Tibial artery (tissue), 4 donors: ENCODE measurements around the gene SLC13A5.

Experiments
- DNase-seq, 2 donors: peaks; one replicate each; pipeline ENCODE4 v3.0.0-alpha.2; 2019
- H3K27ac ChIP-seq, 2 donors: fragments of 200-600 bp; sonication (generic) in 1 of 2; 1 replicate in 1 of 2; 2 replicates in 1 of 2; pipeline ENCODE4 v1.5.1; 2018 to 2019; ENCODE audit warnings: mild to moderate bottlenecking in 1 of 2
- H3K27me3 ChIP-seq, 2 donors: fragments of 200-600 bp; sonication (generic) in 1 of 2; one replicate each; pipeline versions ENCODE4 v1.5.1 to v1.6.0; 2016 to 2019
- H3K36me3 ChIP-seq, 3 donors: fragments of 200-600 bp; sonication (generic) in 2 of 3; one replicate each; pipeline ENCODE4 v1.5.1; 2016 to 2019; ENCODE audit warnings: mild to moderate bottlenecking in 2 of 3
- H3K4me1 ChIP-seq, 4 donors: fragments of 200-600 bp; sonication (generic) in 2 of 4; 1 replicate in 3 of 4; 2 replicates in 1 of 4; pipeline ENCODE4 v1.5.1; 2016 to 2019
- H3K4me3 ChIP-seq, 2 donors: fragments of 200-600 bp; sonication (generic) in 1 of 2; 1 replicate in 1 of 2; 2 replicates in 1 of 2; pipeline ENCODE4 v1.5.1; 2018 to 2019; ENCODE audit warnings: mild to moderate bottlenecking in 2 of 2
- H3K9me3 ChIP-seq, 3 donors: fragments of 200-600 bp; sonication (generic) in 1 of 3; one replicate each; pipeline ENCODE4 v1.5.1; 2016 to 2019
- CTCF ChIP-seq, 2 experiments: fragments of 200-600 bp in 1 of 2; fragments of 450-650 bp in 1 of 2; IDR thresholded peaks; one replicate each; pipeline ENCODE4 v1.5.1; 2017 to 2019; ENCODE audit warnings: antibody characterized with exemption in 2 of 2, mild to moderate bottlenecking in 1 of 2, moderate library complexity in 1 of 2
- intact Hi-C: fragments of 100-400 bp; cut with DNase I; formaldehyde crosslinking; loops from one replicate; pipeline ENCODE4 v1.15.0; 2023; ENCODE audit warnings: low total_unique reads

SLC13A5 gene

GRCh38 chr17:6684460-6684783 lies 28.7 kb downstream of the SLC13A5 start:
- no peak overlapping the region for H3K4me3 ChIP-seq
- H3K9me3 ChIP-seq = no peaks in the 10 kb centered on the region
- no peaks in the 10 kb centered on the region for H3K4me1 ChIP-seq
- no peak overlapping the region for H3K27ac ChIP-seq
- intact Hi-C loops = no loop called here
- no peak for TF ChIP-seq CTCF (IDR thresholded peaks at IDR 0.05)
- no peaks in the 10 kb centered on the region for H3K36me3 ChIP-seq
- no peak for DNase-seq
- peaks cover 0 to 30% of the 10 kb centered on the region in 2 donors for H3K27me3 ChIP-seq

- TF ChIP-seq CTCF (IDR thresholded peaks at IDR 0.05) = no peak
- H3K36me3 ChIP-seq = no peaks in the 10 kb centered on the region
- H3K4me3 ChIP-seq = no peak overlapping the region
- H3K9me3 ChIP-seq = no peaks in the 10 kb centered on the region
- H3K27ac ChIP-seq = no peak overlapping the region
- H3K4me1 ChIP-seq = no peaks in the 10 kb centered on the region
- no peak for DNase-seq
- intact Hi-C loops = no loop called here
- peaks cover 0 to 30% of the 10 kb centered on the region in 2 donors for H3K27me3 ChIP-seq
Observed at GRCh38 chr17:6683730-6684459, 29.3 kb downstream of the SLC13A5 start.

GRCh38 chr17:6683081-6683684 lies 30.0 kb downstream of the SLC13A5 start:
- H3K4me1 ChIP-seq = no peaks in the 10 kb centered on the region
- TF ChIP-seq CTCF (IDR thresholded peaks at IDR 0.05) = no peak
- H3K27me3 ChIP-seq = peaks cover 0 to 33% of the 10 kb centered on the region in 2 donors
- DNase-seq = no peak
- no peak overlapping the region for H3K27ac ChIP-seq
- H3K36me3 ChIP-seq = no peaks in the 10 kb centered on the region
- no peaks in the 10 kb centered on the region for H3K9me3 ChIP-seq
- intact Hi-C loops = no loop called here
- H3K4me3 ChIP-seq = no peak overlapping the region

- Histone ChIP-seq H3K4me3 (no peak overlapping the region), H3K27me3 (peaks cover 0 to 38% of the 10 kb centered on the region in 2 donors), H3K9me3 (no peaks in the 10 kb centered on the region), H3K27ac (no peak overlapping the region), H3K36me3 (no peaks in the 10 kb centered on the region), H3K4me1 (no peaks in the 10 kb centered on the region)
- intact Hi-C loops = no loop called here
- no peak for DNase-seq
- TF ChIP-seq CTCF (IDR thresholded peaks at IDR 0.05) = no peak
Observed at GRCh38 chr17:6682339-6682738, 30.8 kb downstream of the SLC13A5 start.

GRCh38 chr17:6681671-6682070 lies 31.5 kb downstream of the SLC13A5 start:
- DNase-seq = no peak
- Histone ChIP-seq H3K4me3 (no peak overlapping the region), H3K27me3 (peaks cover 0 to 41% of the 10 kb centered on the region in 2 donors), H3K27ac (no peak overlapping the region), H3K36me3 (no peaks in the 10 kb centered on the region), H3K9me3 (no peaks in the 10 kb centered on the region), H3K4me1 (no peaks in the 10 kb centered on the region)
- no peak for TF ChIP-seq CTCF (IDR thresholded peaks at IDR 0.05)
- intact Hi-C loops = no loop called here
